Upper lobe of right lung (tissue), 1 donor: Measurements from ENCODE around the gene CD300C. TPM values are rescaled to one million over a fixed set of nuclear protein-coding genes. Genes with fewer than 3 reads are reported as not detected.
A peak's percentile ranks its signal among the peaks of the same experiment; 100 is the strongest.
"Not testable (repeated sequence)": the region's sequence is repeated elsewhere in the genome, so short reads cannot be mapped to it uniquely, and the experiment has no call there.

Experiments
- ATAC-seq: fragments of 200-7000 bp; cut with Tn5 transposase; one replicate; pipeline ENCODE4 v1.9.1; 2020; ENCODE audit warnings: mild to moderate bottlenecking, moderate library complexity
- DNase-seq: peaks from one replicate; pipeline ENCODE4 v3.0.0-alpha.2; 2020
- H3K27ac ChIP-seq: fragments of 200-600 bp; one replicate; pipeline ENCODE4 v1.8.0; 2022
- H3K27me3 ChIP-seq: fragments of 200-600 bp; one replicate; pipeline ENCODE4 v1.8.0; 2022; ENCODE audit warnings: mild to moderate bottlenecking
- H3K36me3 ChIP-seq: fragments of 200-600 bp; one replicate; pipeline ENCODE4 v1.8.0; 2022
- H3K4me1 ChIP-seq: fragments of 200-600 bp; one replicate; pipeline ENCODE4 v1.8.0; 2022
- H3K4me3 ChIP-seq: fragments of 200-600 bp; one replicate; pipeline ENCODE4 v1.8.0; 2022; ENCODE audit warnings: mild to moderate bottlenecking
- H3K9me3 ChIP-seq: fragments of 200-600 bp; one replicate; pipeline ENCODE4 v1.8.0; 2022
- intact Hi-C: fragments of 100-400 bp; cut with DNase I; formaldehyde crosslinking; loops from one replicate; pipeline ENCODE4 v1.11.0; 2022
- total RNA-seq: library from RNA; stranded (reverse); fragmentation: NEBNext Ultra II Directional; extraction: Animal tissue kit (Norgen Biotek cat#: 25700); gene quantifications from one replicate; pipeline ENCODE4 v1.2.1, GENCODE V29; 2021
- TF ChIP-seq, protein P1 (sequence below): fragments of 200-600 bp; IDR thresholded peaks from one replicate; pipeline ENCODE4 v1.8.0; 2022; ENCODE audit warnings: antibody characterized with exemption
- donor health status: DM: no; HTN: yes; CAD: no; lungs with severe emphysema.

CD300C gene
- total RNA-seq, 1 donor from 2014 or later, result 8.2 TPM

- intact Hi-C loops, result no loop called here
- Histone ChIP-seq H3K36me3 (no peaks in the 10 kb centered on the region), H3K4me1 (peaks cover 7% of the 10 kb centered on the region), H3K27me3 (no peaks in the 10 kb centered on the region), H3K9me3 (no peaks in the 10 kb centered on the region), H3K27ac (no peak overlapping the region), H3K4me3 (no peak overlapping the region)
- ATAC-seq (peak; percentile 47), DNase-seq (no peak)
- TF ChIP-seq, protein P1, sequence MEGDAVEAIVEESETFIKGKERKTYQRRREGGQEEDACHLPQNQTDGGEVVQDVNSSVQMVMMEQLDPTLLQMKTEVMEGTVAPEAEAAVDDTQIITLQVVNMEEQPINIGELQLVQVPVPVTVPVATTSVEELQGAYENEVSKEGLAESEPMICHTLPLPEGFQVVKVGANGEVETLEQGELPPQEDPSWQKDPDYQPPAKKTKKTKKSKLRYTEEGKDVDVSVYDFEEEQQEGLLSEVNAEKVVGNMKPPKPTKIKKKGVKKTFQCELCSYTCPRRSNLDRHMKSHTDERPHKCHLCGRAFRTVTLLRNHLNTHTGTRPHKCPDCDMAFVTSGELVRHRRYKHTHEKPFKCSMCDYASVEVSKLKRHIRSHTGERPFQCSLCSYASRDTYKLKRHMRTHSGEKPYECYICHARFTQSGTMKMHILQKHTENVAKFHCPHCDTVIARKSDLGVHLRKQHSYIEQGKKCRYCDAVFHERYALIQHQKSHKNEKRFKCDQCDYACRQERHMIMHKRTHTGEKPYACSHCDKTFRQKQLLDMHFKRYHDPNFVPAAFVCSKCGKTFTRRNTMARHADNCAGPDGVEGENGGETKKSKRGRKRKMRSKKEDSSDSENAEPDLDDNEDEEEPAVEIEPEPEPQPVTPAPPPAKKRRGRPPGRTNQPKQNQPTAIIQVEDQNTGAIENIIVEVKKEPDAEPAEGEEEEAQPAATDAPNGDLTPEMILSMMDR, result peak; percentile 55
These were observed 20.3 kb upstream of the CD300C start for GRCh38 chr17:74566132-74566753.

- Histone ChIP-seq H3K4me3 (no peak overlapping the region), H3K4me1 (peaks cover 7% of the 10 kb centered on the region), H3K27ac (no peak overlapping the region), H3K36me3 (no peaks in the 10 kb centered on the region), H3K27me3 (no peaks in the 10 kb centered on the region), H3K9me3 (no peaks in the 10 kb centered on the region)
- TF ChIP-seq, protein P1, result no peak
- DNase-seq, result no peak
- intact Hi-C loops, result no loop called here
- ATAC-seq, result no peak
These were observed 19.2 kb upstream of the CD300C start for GRCh38 chr17:74565126-74565525.

DNA sequence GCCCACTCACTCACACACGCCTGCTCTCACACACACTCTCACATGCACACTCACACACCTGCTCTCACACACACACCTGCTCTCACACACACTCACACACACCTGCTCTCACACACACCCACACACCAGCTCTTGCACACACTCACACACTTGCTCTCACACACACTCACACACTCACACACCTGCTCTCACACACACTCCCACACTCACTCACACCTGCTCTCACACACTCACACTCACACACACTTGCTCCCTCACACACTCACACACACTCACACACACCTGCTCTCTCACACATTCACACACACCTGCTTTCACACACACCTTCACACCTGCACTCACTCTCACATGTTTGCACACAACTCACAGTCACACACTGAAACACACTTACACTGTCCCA is 17.4 kb upstream of the CD300C start:
- intact Hi-C loops, result no loop called here
- DNase-seq, result no peak
- Histone ChIP-seq H3K27ac (no peak overlapping the region), H3K4me3 (no peak overlapping the region), H3K4me1 (peaks cover 7% of the 10 kb centered on the region), H3K27me3 (no peaks in the 10 kb centered on the region), H3K9me3 (no peaks in the 10 kb centered on the region), H3K36me3 (no peaks in the 10 kb centered on the region)
- TF ChIP-seq, protein P1, result no peak
- no peak for ATAC-seq

DNA sequence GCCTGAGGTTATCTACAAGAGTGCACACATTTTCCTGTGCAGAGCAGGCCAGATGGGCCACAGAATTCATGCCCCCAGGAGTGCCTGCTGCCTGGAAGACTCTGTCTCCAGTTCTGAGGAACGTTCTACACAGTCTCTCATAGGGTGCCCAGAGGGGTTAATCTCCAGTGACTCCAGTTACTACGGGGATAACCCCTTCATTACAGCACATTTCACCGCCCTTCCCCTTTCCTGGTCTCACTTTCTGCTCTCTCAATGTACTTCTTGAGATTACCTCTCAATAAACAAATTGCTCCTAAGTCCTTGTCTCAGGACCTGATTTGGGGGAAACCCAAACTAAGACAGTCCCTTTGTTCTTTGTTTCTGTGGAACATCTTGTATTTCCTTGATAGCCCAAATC is 15.7 kb upstream of the CD300C start:
- Histone ChIP-seq H3K27ac (no peak overlapping the region), H3K9me3 (no peaks in the 10 kb centered on the region), H3K4me1 (no peaks in the 10 kb centered on the region), H3K36me3 (no peaks in the 10 kb centered on the region), H3K4me3 (no peak overlapping the region), H3K27me3 (no peaks in the 10 kb centered on the region)
- ATAC-seq (no peak), DNase-seq (no peak)
- intact Hi-C loops, result no loop called here
- TF ChIP-seq, protein P1, result no peak

GRCh38 chr17:74558882-74559519 is 13.1 kb upstream of the CD300C start:
- ATAC-seq (no peak), DNase-seq (no peak)
- H3K9me3 ChIP-seq, result no peaks in the 10 kb centered on the region

GRCh38 chr17:74558402-74558801 is 12.5 kb upstream of the CD300C start:
- H3K27ac ChIP-seq, H3K9me3 ChIP-seq, DNase-seq, H3K27me3 ChIP-seq, H3K4me1 ChIP-seq, H3K4me3 ChIP-seq, intact Hi-C loops, H3K36me3 ChIP-seq, ATAC-seq: not testable (repeated sequence)

More at GRCh38 chr17:74558882-74559519, 13.1 kb upstream of the CD300C start:
- intact Hi-C loops, result no loop called here
- H3K36me3 ChIP-seq, result no peaks in the 10 kb centered on the region
- H3K27ac ChIP-seq, result no peak overlapping the region
- no peak overlapping the region for H3K4me3 ChIP-seq
- H3K4me1 ChIP-seq, result no peaks in the 10 kb centered on the region
- TF ChIP-seq, protein P1, result no peak
- no peaks in the 10 kb centered on the region for H3K27me3 ChIP-seq
